ENCODE results near the gene TTC21A.
A peak's percentile ranks its signal among the peaks of the same experiment; 100 is the strongest.

Gene TTC21A

GRCh38 chr3:39097716-39098472 is 9.6 kb upstream of the TTC21A start:
- no peak for DNase-seq

- DNase-seq: no peak
Observed at GRCh38 chr3:39098473-39099000, 8.9 kb upstream of the TTC21A start.

- DNase-seq: no peak
Observed at GRCh38 chr3:39099242-39099641, 8.2 kb upstream of the TTC21A start.

GRCh38 chr3:39099738-39100499 is 7.6 kb upstream of the TTC21A start:
- DNase-seq: no peak

GRCh38 chr3:39100500-39100886 is 7.0 kb upstream of the TTC21A start:
- DNase-seq: no peak

GRCh38 chr3:39101022-39101689 is 6.3 kb upstream of the TTC21A start:
- DNase-seq: peak in 1 of 56 donors; percentile 10

GRCh38 chr3:39102504-39103323 is 4.8 kb upstream of the TTC21A start:
- DNase-seq: no peak

GRCh38 chr3:39103324-39103693 is 4.2 kb upstream of the TTC21A start:
- DNase-seq: no peak

- DNase-seq: no peak
Observed at GRCh38 chr3:39103791-39104552, 3.5 kb upstream of the TTC21A start.

- no peak for DNase-seq
Observed at GRCh38 chr3:39104961-39105686, 2.4 kb upstream of the TTC21A start.

- DNase-seq: no peak
Observed at GRCh38 chr3:39105687-39106063, 1.8 kb upstream of the TTC21A start.

- DNase-seq: peak in 1 of 56 donors; percentile 10
Observed at GRCh38 chr3:39106281-39106811, 1.1 kb upstream of the TTC21A start.

GRCh38 chr3:39106851-39107387 is 561 bp upstream of the TTC21A start:
- peak in 22 of 56 donors; percentile 34 to 73 (median 55) for DNase-seq

GRCh38 chr3:39108200-39108710 is 775 bp downstream of the TTC21A start:
- DNase-seq: peak in 3 of 56 donors; percentile 32 to 71 (median 44)

GRCh38 chr3:39109086-39109485 is 1.6 kb downstream of the TTC21A start:
- no peak for DNase-seq

- DNase-seq: no peak
Observed at GRCh38 chr3:39110041-39110639, 2.7 kb downstream of the TTC21A start.

- no peak for DNase-seq
Observed at GRCh38 chr3:39112113-39112512, 4.6 kb downstream of the TTC21A start.

GRCh38 chr3:39112535-39112934 is 5.1 kb downstream of the TTC21A start:
- DNase-seq: no peak

All from nucleus accumbens (tissue), 56 donors.